Activated CD4-positive, CD25-positive, alpha-beta regulatory T cell (primary cell): Measurements from ENCODE around the gene PACS1.
A peak's percentile ranks its signal among the peaks of the same experiment; 100 is the strongest.
"Not testable (repeated sequence)": the region's sequence is repeated elsewhere in the genome, so short reads cannot be mapped to it uniquely, and the experiment has no call there.

ENCODE experiments used
- DNase-seq, 4 experiments: peaks; one replicate each; lab custom pipeline; 2025; lab: John Stamatoyannopoulos, UW

The PACS1 gene

DNA sequence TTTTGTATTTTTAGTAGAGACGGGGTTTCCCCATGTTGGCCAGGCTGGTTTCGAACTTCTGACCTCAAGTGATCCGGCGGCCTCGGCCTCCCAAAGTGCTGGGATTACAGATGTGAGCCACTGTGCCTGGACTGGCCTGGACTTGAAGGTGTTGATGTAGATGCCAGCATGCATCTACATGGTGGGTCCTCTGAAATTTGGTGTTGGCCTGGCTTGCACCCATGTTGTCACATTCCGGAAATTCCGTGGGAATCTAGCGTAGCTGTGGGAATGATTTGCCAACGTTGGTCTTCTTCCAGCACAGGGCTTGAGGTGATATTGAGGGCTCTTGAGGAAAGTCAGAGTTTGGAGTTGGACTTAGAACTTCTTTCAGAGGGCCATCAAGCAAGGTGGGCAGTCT, 6.5 kb downstream of the PACS1 start:
- no peak for DNase-seq

- DNase-seq, result no peak
Measured at GRCh38 chr11:66077927-66078326, 7.9 kb downstream of the PACS1 start.

DNA sequence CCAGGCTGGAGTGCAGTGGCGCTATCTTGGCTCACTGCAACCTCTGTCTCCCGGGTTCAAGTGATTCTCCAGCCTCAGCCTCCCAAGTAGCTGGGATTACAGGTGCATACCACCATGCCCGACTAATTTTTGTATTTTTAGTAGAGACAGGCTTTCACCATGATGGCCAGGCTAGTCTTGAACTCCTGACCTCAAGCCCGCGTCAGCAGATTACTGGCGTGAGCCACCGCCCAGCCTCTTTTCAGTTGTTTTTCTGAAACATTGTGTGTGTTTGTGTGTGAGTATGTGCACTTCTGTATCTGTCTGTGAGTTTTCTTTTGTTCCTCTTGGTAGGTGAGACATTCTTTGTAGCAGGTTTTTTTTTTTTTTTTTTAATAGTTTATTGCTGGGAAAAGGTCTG, 8.9 kb downstream of the PACS1 start:
- not testable (repeated sequence) for DNase-seq

DNA sequence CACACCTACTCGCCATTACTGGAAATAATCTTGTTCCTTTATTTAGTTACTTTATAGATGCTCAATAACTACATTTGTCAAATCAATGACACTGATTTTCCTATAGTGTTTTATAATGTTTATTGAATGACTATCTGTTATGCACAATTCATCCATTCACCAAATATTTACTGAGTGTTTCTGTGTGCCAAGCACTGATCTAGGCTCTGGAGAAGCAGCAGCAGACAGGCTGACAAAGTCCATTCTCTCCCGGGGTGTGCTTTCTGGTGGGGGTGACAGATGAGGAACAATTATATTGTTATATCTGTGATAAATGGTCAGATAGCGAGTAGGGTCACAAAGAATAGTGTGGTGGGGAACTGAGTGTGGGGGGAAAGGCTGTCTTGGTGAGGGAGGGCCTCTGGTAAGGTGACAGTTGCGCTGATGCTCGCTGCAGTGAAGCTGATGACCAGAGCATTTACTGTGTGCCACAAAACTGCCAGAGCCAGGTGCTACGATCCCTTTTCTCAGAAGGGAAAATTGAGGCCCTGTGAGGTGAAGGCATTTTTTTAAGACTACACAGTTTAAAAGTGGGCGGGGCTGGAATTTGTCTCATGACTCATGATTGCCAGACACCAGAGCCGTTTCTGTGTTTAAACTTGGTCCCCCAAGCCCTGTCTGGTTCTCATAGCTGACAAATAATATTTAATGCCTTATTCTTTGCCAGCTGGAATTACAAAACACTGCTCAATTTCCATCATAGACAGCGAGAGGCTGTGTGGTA, 10.2 kb downstream of the PACS1 start:
- peak in 3 of 4 experiments; percentile 13 to 59 (median 56) for DNase-seq

DNA sequence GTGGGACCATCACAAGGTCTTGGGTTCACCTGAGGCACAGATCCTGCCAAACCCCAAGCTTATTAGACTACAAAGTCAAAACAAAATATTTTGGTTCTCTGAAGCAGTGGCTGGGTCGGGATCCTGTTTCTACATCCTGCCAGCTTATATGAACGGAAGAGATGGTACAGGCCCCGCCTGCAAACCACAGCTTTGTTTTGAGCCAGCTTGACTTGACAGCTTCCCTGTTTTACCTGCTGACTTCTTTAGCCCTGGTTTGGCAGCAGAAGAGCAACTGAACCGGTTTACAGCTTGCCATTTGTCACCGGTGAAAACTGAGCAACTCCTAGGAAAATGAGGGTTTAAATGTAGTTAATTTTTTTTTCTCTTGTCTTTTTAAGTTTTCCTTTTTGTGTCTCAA, 11.4 kb downstream of the PACS1 start:
- peak in 3 of 4 experiments; percentile 27 to 66 (median 58) for DNase-seq

- no peak for DNase-seq
Measured at GRCh38 chr11:66082946-66083698, 13.1 kb downstream of the PACS1 start.

DNA sequence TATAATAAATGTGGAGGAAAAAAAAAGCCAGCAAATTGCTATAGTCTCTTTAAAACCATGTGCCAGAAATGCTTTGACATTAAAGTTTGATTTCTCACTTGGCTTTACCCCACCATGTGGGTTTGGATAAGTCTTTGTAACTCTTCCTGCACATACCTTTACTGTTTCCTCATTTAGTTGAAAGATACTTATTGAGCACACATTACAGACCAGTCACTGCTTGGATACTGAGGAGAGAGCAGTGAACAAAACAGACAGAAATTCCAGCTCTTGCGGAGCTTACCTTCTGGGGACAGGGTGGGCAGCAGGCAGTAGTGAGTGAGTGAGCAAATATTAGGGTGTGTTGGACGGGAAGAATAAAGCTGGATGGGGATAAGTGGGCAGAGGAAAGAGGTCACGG, 13.7 kb downstream of the PACS1 start:
- DNase-seq, result no peak

DNA sequence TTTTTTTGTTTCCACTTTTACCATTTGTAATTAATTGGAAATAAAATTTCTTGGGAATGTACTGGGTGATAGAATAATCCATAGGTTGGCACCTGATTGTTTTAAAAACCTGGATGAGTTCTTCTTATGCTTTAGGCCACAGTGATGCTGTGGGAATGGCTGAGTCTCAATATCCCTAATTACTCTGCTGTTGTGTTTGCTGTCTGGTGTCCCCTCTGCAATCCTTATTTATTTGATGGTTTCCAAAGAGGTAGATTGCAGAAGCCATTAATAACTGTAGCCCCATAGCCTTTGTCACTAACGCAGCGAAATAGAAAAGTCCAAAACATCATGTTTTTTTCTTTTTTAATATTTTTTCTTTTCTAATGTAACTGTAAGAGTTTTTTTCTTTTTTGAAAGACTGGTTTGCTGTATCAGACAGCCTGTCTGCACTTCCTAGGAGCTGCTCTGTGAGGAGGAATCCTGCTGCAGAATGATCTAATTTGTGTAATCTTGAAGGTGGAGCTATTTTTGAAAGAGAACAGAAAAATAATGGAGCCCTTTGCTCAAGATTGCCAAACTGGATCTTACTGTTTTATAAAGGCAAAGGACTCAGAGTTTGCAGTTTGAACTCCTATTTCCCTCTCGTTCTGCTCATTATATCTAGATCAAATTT, 14.9 kb downstream of the PACS1 start:
- no peak for DNase-seq

DNA sequence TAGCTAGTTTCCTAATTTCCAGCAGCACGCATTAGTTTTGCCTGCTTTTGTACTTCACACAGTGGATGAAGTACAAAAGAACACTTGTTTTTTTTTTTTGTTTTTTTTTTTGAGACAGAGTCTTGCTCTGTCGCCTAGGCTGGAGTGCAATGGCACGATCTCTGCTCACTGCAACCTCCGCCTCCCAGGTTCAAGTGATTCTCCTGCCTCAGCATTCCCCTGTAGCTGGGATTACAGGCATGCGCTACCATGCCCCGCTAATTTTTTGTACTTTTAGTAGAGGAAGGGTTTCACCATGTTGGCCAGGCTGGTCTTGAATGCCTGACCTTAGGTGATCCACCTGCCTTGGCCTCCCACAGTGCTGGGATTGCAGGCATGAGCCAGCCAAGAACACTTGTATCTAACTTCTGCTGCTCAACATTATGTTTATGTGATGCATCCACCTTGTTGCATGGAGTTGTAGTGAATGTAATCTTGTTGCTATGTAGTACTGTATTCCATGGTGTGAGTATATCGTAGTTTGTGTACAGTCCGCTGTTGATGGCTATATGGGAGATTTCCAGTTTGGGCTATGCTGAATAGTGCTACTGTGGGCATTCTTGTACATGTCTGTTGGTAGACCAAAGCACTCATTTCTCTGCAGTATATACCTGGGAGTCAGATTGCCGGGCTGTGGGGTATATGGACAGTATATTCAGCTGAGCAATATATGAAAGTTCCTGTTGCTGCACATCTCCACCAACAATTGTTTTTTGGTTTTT, 17.3 kb downstream of the PACS1 start:
- DNase-seq, result no peak

GRCh38 chr11:66089067-66089466, 19.0 kb downstream of the PACS1 start:
- DNase-seq, result no peak

DNA sequence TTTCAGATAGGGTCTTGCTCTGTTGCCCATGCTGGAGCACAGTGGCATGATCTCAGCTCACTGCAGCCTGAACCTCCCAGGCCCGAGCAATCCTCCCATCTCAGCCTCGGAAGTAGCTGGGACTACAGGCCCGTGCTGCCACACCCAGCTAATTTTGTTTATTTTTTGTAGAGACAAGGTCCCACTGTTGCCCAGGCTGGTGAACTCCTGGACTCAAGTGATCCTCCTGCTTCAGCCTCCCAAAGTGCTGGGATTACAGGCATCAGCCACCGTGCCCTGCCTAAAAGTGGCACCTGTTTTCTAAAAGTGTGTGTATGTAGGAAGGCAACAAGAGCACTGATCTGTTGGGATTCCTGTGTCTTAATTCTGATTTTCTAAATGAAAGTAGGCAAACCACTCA, 20.2 kb downstream of the PACS1 start:
- DNase-seq, result no peak

GRCh38 chr11:66092125-66092524, 22.1 kb downstream of the PACS1 start:
- not testable (repeated sequence) for DNase-seq

DNA sequence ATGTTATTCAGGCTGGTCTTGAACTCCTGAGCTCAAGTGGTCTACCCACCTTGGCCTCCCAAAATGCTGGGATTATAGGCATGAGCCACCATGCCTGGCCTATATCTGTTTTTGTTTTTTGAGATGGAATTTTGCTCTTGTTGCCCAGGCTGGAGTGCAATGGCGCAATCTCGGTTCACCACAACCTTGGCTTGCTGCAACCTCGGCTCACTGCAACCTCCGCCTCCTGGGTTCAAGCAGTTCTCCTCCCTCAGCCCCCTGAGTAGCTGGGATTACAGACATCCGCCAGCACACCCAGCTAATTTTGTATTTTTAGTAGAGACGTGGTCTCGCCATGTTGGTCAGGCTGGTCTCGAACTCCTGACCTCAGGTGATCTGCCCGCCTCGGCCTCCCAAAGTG, 29.7 kb downstream of the PACS1 start:
- not testable (repeated sequence) for DNase-seq

GRCh38 chr11:66100272-66101065, 30.4 kb downstream of the PACS1 start:
- DNase-seq, result peak in 2 of 4 experiments; percentile 30 to 34

GRCh38 chr11:66101066-66101464, 31.0 kb downstream of the PACS1 start:
- DNase-seq, result no peak

DNA sequence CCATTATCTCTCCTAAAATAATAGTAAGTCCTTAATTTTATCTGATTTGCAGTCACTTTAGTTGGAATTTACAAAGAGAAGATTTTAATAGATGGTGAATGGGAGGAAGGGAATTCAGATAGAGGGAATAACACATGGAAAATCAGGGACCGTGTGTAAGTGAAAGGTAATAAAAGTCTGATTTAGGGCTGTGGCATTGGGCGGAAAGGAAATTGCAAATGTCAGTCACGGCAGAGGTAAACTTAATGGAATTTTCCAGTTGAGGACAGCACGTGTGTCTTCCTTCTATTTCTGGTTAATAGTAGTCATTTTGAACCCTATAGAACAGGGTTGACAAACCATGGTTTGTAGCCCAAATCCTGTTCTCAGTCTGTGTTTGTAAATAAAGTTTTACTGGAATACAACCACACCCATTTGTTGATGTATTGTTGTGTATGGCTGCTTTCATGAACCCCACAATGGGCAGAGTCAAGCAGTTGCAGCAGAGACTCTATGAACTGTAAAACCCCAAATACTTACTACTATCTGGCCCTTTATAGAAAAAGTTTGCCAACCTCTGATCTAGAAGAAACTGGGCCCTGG, 34.1 kb downstream of the PACS1 start:
- no peak for DNase-seq

GRCh38 chr11:66106786-66107599, 36.9 kb downstream of the PACS1 start:
- DNase-seq, result no peak

DNA sequence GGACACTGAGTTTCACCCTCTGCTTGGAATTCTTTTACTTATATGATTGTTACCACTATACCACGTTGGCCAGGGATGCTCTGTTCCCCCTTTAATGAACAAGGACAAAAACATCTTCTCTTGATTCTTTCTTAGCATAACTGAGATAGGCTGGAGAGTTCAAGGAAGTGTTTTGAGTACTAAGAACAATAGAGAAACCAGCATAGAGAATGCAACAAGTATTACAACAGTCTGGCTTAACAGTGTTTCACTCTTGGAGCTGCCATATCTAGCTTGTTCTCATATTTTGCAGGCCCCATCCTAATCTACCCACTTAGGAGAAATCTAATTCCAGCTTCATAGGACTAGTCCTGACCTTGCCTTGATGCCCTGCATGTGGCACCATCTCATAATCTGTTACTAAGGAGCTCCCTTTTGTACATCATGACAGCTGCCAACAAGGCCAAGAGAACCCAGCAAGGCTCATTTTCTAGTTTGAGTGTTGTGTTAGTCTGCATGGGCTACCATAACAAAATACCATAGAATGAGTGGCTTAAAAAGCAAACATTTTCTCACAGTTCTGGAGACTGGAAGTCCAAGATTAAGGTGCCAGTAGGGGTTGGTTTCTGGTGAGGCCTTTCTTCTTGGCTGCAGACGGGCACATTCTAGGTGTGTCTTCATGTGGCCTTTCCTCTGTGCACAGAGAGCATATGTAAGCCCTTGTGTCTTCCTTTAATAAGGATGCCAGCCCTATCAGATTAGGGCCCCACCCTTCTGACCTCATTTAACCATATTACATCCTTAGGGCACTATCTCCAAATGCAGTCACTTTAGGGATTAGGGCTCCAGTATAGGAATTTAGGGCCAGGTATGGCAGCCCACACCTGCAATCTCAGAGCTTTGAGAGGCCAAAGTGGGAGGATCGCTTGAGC, 37.8 kb downstream of the PACS1 start:
- DNase-seq, result no peak

DNA sequence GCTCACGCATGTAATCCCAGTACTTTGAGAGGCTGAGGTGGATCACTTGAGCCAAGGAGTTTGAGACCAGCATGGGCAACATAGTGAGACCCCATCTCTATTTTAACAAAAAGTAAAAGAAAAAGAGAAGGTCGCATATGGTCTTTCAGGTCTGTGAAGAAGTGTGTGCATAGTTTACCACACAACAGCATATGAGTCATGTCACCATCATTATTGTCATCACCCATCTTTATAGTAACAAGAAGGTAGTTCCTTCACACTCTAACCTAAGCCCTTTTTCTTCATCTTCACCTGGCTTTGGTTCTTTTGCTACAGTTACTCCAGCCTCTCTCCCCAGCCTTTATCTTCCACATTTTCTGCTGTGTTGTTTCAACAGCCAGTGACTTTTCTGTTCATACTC, 39.2 kb downstream of the PACS1 start:
- DNase-seq, result no peak
